Midbrain (tissue), 1 donor: ENCODE measurements around the gene TSPAN18.

Source experiments
- DNase-seq: peaks from one replicate; lab custom pipeline; 2025; lab: John Stamatoyannopoulos, UW

TSPAN18 gene

DNA sequence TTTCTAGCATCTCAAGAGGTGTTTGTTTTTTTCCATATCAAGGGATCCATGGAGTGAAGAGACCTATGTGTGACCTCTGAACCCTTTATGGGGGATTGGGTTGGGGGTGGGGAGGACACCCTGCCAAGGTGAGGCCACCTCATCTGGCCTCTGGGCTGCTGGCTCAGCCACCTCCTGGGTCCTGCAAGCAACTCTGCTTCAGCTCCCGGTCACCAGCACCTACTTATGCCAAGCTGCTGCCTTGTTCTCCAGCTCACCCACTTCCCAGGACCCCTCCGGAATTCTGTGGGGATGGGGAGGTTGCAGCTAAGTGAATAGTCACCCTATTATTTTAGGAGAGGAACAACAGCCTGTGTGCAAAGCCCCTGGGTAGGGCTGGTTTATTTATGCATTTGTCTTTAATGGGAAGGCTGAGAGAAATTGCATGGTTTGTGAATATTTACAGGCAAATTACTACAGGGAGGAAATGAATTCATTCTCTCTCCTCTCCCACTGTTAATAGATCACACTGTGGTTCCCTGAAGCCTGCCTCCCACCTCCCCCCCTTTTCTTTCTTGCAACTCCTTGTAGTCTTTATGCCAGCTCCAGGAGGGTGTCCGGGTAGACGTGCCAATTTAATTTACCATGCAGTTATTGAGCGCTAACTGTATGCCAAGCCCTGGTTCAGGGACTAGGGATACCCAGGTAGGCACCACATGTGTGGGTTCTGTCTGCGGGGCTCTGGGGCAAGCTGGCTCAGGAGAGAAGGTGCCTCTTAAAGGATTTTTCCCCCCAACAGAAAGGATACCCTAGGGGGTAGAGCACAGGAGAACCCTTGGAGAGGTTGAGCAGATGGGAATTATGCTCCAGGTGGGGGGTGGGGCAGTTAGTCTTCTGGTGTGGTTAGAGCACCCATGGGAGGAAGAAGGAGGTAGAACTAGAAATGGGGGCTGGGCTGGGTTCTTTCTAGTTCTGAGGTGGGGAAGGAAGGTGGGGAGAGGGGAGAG is 50.7 kb downstream of the TSPAN18 start:
- no peak for DNase-seq

- DNase-seq: no peak
Observed at GRCh38 chr11:44778195-44779100, 51.7 kb downstream of the TSPAN18 start.

GRCh38 chr11:44779736-44780520 is 53.2 kb downstream of the TSPAN18 start:
- DNase-seq: no peak

GRCh38 chr11:44780940-44781631 is 54.3 kb downstream of the TSPAN18 start:
- no peak for DNase-seq

GRCh38 chr11:44781655-44782054 is 54.9 kb downstream of the TSPAN18 start:
- no peak for DNase-seq

GRCh38 chr11:44782478-44782877 is 55.7 kb downstream of the TSPAN18 start:
- no peak for DNase-seq

- no peak for DNase-seq
Observed at GRCh38 chr11:44784436-44784760, 57.6 kb downstream of the TSPAN18 start.

DNA sequence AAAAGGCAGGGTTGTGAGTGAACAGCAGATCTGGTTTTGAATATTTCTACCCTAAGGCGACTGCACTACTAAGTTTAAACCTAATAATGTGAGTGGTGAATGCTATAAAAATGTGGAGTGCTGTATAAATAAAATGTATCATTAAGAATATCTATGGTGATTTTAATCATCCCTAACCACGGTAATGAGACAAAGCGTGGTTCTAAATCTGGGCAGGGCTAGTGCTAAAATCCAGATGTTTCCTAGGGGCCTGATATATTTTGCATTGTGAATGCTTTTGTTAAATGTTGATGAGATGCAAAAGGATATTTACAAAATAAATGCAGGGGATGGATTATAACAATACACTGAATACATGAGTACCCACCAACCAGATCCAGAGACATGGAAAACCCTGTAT is 58.1 kb downstream of the TSPAN18 start:
- no peak for DNase-seq

DNA sequence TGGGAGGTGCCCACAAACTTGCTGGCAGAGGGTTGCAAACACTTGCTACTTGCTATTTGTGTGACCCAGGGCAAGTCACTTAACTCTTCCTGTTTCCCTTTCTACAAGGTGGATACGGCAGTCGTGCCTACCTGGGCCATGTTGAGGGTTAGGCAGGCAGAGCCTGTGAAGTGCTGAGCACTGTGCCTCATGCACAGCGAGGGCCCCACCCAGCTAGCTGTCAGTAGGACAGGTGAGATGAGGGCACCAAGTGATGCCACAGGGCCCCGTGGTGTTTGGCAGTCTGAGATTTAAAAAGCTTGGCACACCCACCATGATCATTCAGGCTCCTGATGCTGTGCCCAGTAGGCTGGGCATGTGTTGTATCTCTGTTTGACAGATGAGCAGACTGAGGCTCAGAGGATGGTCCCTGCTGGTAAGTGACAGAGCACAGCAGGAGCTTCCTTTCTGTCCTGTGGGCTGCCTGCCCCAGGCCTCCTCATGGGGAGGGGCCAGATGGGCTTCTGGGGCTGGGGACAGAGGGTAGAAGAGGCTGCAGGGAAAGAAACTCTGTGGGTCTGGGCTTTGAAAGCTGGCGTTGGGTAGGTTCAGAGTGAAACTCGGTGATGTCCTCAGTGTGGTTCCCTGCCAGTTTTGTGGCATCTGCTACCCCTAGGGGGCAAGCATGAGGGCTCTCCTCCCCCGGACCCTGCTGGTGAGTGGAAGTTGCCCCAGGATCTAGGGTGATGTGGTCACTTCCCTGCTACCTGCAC is 59.3 kb downstream of the TSPAN18 start:
- no peak for DNase-seq

- DNase-seq: no peak
Observed at GRCh38 chr11:44787070-44787469, 60.3 kb downstream of the TSPAN18 start.

DNA sequence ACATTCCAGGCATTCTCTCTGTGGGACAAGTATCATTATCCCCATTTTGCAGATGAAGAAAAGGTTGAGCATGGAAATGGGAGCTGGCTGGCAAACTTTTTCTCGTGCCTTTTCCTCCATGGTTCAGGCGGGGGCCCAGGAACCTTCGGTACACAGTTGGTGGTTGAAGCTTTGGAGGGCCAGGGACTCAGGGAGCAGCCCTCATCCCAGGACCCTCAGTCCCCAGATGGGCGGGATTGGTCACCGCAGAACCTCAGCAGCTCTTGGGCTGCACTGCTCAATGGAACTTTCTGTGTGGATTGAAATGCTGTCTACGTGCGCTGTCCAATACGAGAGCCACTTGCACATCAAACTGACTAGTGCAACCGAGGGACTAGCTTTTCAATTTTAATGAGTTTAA is 61.2 kb downstream of the TSPAN18 start:
- no peak for DNase-seq

DNA sequence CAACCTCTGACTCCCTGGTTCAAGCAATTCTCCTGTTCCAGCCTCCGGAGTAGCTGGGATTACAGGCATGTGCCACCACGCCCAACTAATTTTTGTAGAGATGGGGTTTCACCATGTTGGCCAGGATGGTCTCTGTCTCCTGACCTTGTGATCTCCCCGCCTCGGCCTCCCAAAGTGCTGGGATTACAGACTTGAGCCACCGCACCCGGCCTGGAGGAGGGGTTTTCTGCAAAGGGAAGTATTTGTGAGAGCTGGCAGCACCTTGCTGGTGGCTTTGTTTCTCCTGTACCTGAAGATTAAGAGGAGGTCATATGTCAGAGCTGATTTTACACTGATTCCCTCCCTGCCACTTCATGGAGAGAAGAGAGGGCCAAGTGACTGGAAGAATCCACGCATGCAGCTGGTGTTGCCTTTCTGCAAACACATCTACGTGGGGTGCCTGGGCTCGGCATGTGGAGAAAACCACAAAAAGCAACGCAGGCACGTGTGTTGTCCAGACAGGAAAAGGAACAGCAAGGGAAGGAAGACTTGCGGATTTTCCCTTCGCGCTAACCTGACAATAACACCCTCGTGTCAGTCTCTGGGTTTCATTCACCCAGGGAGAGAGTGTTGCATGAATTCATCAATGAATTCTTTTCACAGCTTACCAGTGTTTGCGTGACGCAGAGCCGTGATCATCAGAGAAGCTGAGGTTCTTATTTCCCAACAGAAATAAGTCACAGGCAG is 61.9 kb downstream of the TSPAN18 start:
- DNase-seq: no peak

- no peak for DNase-seq
Observed at GRCh38 chr11:44789496-44789895, 62.7 kb downstream of the TSPAN18 start.

GRCh38 chr11:44790211-44790610 is 63.4 kb downstream of the TSPAN18 start:
- no peak for DNase-seq

DNA sequence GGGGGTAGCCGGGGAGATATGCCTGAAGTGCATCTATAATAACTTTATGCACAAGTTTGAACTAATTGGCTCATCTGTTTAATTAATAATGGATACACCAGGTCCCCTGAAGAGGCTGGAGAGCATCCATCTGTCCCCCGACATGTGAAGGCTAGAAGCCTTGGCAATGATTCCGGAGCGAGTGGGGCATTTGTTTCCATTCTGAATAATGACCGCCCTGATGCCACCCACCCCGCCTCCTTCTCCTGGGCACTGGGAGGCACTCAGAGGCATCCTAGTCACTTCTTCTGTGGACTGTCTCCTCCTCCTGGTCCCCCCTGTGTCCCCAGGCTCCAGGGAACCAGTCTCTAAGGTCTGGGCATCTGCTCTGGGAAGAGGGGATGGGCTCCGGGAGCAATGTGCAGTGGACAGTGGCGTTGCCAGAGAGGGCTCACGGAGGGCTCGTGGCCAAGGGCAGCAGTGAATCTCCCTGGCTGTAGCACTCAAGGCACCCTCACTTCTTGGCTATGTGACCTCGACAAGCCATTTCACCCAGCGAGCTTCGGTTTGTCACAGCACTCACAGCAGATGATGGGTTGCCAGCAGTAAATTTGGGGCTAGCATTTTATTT is 64.7 kb downstream of the TSPAN18 start:
- no peak for DNase-seq

GRCh38 chr11:44792171-44792570 is 65.4 kb downstream of the TSPAN18 start:
- no peak for DNase-seq

DNA sequence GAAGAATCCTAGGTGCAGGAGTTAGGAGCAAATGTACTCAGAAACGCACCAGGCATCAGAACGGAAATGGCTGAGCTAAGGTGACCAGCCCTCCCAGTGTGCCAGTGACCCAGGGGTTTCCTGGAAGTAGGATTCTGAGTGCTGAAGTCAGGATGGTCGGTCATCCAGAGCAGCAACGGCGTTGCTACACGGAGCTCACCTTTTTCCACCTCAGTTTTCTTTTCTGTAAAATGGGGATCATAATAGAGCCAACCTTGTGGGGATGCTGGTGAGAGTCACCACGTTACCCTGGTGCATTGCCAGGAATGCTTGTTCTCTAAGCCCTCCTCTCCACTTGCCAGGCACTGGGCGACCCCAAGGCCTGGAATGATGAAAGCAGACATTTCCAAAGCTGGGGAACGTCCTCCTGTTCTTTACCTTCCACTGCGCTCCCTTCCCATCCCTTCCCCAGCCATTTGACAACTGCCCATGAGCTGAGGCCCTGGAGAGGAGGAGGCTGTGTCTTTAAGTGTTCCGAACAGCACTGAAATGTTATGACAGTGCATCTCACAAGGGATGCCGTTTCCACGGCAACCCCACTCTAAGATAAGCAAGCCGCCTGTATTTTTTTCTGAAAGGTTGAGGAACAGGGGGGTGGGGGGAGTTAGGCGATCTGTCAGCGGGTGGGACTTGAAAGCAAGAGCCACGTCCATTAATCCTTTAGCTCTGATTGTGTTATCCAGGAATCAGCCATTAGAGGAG is 66.8 kb downstream of the TSPAN18 start:
- DNase-seq: no peak

DNA sequence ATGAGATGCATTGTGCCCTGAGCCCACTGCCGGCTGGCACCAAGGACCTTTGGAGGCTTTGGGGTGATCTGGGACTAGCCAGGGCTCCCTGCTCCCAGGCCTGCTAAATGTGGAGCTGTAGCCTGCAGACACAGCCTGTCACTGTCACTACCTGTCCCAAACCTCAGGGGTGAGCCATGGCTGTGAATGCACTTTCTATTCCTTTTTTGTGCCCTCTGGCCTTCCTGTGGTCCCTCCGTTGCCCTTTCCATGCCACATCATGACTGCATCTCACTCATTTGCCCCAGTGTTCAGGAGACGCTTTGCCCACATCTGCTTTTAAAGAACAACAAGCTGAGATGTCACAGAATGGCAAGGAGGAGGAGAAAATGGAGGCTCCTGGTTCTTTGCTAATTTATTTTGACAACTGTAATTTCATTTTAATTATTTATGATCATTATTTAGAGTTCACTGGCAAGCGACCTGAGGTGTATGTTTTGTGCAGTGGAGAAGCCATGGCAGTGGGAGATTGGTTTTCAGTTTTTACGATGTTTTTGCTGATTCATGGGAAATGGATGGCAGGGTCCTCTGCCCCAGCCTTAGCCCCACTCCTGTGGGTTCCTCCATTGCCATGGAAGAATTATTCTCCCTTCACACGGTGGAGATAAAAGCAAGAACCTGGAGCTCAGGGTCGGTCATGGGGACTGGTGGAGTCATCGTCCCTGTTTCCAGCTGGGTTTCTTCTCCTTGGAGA is 69.2 kb downstream of the TSPAN18 start:
- no peak for DNase-seq
